HG02588 (cell line): ENCODE measurements around the gene AKIP1.
A peak's percentile ranks its signal among the peaks of the same experiment; 100 is the strongest.

ENCODE experiments used
- ATAC-seq: cut with Tn5 transposase; IDR thresholded peaks from one replicate; pipeline ENCODE4 v1.9.1; 2021; ENCODE audit warnings: mild to moderate bottlenecking, moderate library complexity; ENCODE audit not compliant: unreplicated experiment

AKIP1 gene

DNA sequence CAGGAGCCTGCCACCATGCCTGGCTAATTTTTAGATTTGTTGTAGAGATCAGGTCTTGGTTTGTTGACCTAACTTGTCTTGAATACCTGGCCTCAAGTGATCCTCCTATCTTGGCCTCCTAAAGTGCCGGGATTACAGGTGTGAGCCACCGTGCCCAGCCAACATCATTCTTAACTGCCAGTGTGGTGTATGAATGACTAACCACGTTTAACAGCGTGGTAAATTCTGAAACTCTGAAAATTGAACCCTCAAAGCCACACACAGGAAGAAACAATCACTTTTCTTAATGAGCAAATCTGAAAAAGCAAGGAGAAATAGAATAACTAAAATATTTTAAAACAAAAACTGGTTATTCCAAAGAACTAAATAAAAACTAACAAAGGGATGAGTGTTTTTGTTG lies 45.9 kb downstream of the AKIP1 start:
- ATAC-seq: no peak

DNA sequence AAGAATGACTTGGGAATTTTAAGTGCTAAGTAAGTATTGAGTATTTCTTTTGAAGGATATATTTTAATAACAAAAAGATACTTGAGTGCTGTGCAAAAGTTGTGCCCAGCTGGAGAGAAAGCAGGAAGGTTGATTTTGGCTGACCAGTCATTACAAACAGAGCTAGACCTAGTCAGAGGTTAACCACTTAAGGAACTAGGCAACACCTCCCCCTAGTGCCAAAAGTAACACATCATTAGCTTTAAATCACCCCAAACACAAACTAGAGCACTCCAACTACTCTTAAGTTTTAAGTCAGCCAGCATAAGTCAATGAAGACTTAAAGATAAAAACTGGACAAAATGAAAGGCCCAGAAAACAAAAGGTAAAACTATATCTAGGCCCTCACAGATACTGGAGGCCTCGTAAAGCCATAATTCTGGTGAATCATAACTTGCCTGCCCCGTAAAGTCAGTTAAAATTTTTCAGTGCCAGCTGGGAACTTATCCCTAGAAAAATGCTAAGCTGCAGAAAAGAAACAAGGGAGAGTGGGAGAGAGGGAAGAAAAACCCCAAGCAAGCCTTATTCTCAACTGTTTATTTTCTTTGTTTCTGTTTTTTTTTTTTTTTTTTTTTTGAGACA lies 48.7 kb downstream of the AKIP1 start:
- peak; percentile 36 for ATAC-seq

DNA sequence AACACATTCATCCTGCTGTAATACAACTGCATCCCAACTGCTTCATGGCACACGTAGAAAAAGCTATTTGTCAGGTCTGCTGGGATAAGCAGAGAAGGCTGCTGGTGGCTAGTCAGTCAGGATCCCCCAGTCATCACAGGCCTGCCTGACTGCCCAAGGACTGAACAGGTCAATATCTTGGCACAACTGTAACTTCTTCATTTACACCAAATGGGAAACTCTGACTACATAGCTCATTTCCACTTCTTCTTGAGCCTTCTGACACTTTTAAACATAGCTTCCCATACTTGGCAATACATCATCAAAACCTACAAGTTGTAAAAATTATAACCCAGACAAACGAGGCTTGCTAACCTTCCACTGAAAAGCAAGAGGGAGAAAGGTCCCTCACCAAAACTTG lies 50.4 kb downstream of the AKIP1 start:
- ATAC-seq: no peak

DNA sequence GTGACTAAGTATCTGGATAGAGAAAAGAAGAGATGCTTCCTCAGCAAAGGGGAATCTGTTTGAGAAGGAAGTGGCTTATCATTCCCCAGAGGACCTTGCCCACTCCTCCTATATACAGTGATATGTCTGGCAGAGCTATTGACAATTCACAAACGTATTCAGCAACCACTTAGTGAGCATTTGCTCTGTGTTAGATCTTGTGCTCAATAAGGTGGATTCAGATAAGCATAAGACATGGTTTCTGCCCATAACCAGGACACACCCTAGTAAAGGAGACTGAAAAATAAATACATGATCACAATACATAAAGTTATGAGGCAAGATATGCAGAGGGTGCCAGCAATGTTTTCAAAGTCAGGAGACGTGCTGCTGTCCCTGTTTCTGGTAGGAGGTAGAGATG lies 51.9 kb downstream of the AKIP1 start:
- ATAC-seq: no peak

DNA sequence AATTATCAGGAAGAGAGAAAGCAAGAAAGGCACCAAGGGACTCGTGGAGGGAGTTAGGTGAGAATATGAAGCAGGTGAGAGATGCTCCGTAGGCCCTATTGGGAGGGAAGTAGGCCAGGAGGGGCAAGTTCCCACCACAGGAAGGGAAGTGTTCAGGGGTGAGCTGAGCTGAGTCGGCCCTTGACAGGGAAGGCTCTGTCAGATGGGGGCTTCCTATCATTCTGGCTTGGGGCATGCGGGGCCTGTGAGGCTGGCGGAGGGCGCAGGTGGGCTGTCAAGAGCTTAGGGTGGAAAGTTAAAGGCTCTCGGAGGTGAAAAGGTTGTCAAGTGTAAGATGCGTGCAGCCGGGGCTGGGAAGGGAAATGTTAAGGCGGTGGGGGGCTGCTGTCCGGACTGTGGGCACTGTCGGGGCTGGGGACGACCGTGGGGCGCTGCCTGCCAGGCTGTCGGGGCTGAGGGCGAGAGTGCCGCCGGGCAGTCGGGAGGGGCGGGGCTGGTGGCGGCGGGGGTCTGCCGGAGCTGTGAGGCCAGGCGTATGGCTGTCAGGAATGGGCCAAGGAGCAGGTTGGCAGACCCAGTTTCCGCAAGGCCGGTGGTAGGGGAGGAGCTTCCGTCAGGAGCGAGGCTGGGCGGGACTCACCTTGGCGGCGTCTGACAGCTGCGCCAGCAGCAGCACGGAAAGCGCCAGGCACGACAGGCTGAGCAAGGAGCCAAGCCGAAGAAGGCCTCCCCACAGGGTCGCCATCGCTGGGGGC lies 52.8 kb downstream of the AKIP1 start:
- ATAC-seq: peak; percentile 68

DNA sequence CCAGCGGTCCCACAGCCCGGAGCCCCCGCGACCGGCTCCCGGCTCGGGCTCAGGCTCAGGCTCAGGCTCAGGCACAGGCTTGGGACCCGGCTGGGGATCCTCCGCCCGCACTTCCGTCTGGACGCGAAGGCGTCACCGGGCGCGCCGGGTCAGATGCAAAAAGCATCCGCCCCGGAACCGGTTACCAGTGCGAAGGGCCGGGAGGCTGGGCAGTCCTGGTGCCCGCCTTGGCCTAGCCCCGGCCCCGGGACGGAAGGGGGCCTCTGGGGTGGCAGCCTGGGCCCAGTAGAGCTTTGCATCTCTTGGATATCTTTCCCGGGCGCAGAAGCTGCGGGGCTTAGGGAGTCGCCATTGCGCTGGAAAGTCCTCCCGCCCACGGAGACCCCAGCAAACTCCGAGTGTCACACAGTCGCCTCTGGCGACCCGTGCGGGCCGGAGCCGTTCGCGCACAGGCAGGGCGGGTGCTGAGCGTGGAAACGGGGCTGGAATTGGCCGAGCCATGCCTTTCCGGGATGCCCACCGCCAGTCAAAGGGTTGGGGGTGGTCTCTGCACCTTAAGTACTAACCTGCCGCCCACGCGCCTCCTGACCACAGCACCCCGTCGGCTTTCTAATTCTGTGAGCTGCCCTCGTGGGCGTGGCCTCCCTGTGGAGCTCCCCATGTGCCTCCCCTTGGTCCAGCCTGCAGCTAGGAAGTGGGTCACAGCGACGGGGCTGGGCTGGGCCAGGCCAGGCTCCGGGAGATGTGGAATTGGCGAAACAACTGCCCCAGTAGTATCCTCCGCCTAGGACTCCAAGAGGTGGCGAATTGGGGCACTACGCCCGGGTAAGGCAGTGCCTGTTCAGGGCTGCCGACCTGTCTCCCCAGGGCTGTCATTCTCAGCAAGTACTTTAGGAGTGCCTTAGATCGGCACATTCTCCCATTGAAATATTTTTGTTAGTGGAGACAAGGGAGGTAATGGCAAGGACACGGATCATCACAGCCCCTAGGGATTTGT lies 53.6 kb downstream of the AKIP1 start, which contains the start of gene TMEM9B:
Gene TMEM9B (minus strand): TSS at position 119 of the 997 bp plus-strand sequence. CDS start 129 bp downstream, outside the sequence.
- peak; percentile 87 for ATAC-seq

DNA sequence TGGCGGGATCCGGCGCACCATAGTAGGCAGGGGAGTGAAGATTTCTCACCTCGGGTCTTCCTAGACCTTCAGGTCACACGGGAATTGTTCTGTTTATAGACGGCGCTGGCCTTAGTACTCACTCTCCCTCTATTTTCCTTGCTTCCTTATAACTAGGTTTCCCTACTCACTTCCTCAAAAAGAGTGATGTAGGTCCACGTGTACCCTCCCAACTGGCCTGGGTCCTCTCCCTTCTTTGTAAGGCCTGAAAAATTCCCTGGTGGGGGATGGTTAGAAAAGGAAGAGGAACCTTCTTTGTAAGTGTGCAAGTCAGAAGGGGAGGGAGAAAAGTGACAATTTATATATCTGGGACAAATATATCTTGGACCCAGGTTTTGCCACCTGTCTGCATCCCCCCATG lies 56.2 kb downstream of the AKIP1 start:
- ATAC-seq: no peak
